WTC11 (cell line): ENCODE data around the gene SCFD1. TPM values are rescaled to one million over a fixed set of nuclear protein-coding genes. Genes with fewer than 3 reads are reported as not detected.

Source experiments
- ATAC-seq: fragments of 200-7000 bp; cut with Tn5 transposase; 2 replicates; pipeline ENCODE4 v1.10.0; 2021; ENCODE audit warnings: mild to moderate bottlenecking, moderate library complexity
- CTCF ChIA-PET: fragments of 300-600 bp; sonication (Branson Sonifier 250); formaldehyde crosslinking; loops from one replicate; lab custom pipeline; 2021; ENCODE audit warnings: antibody characterized with exemption; lab: Charles Lee
- POLR2A ChIA-PET: fragments of 350-600 bp; sonication (Branson Sonifier 250); formaldehyde crosslinking; loops from one replicate; lab custom pipeline; 2021; ENCODE audit warnings: antibody characterized with exemption; lab: Charles Lee
- DNase-seq: peaks from one replicate; pipeline ENCODE4 v3.0.0; 2021; ENCODE audit warnings: low spot score
- H3K27ac Mint-ChIP-seq: 2 replicates; pipeline ENCODE4 v1.8.0; 2021; ENCODE audit warnings: mixed read lengths
- H3K27me3 Mint-ChIP-seq: 2 replicates; pipeline ENCODE4 v1.8.0; 2021; ENCODE audit warnings: low read depth, mild to moderate bottlenecking, moderate library complexity, mixed read lengths
- H3K36me3 Mint-ChIP-seq: 2 replicates; pipeline ENCODE4 v1.8.0; 2021; ENCODE audit warnings: mixed read lengths
- H3K4me1 Mint-ChIP-seq: 2 replicates; pipeline ENCODE4 v1.8.0; 2022; ENCODE audit warnings: mixed read lengths
- H3K4me3 Mint-ChIP-seq: 2 replicates; pipeline ENCODE4 v1.8.0; 2021; ENCODE audit warnings: mild to moderate bottlenecking, moderate library complexity, mixed read lengths
- H3K9me3 Mint-ChIP-seq: 2 replicates; pipeline ENCODE4 v1.8.0; 2021; ENCODE audit warnings: mixed read lengths
- ATF1 ChIP-seq: sonication (generic); formaldehyde crosslinking; IDR thresholded peaks from 2 replicates; pipeline ENCODE4 v1.8.1; 2023; ENCODE audit warnings: mild to moderate bottlenecking, moderate library complexity, missing genetic modification reagents
- CREB1 ChIP-seq: sonication (generic); formaldehyde crosslinking; IDR thresholded peaks from 2 replicates; pipeline ENCODE4 v1.8.0; 2023; ENCODE audit warnings: mild to moderate bottlenecking, missing genetic modification reagents
- E2F1 ChIP-seq: sonication (generic); formaldehyde crosslinking; IDR thresholded peaks from 2 replicates; pipeline ENCODE4 v1.8.0; 2022; ENCODE audit warnings: mild to moderate bottlenecking, missing genetic modification reagents
- E2F4 ChIP-seq: sonication (generic); formaldehyde crosslinking; IDR thresholded peaks from 2 replicates; pipeline ENCODE4 v1.8.1; 2022; ENCODE audit warnings: low read depth, mild to moderate bottlenecking, moderate library complexity, missing genetic modification reagents, borderline replicate concordance
- HMGA2 ChIP-seq: fragments of 250-450 bp; sonication (Bioruptor Pico); IDR thresholded peaks from 2 replicates; pipeline ENCODE4 v1.4.0; 2021; ENCODE audit warnings: mild to moderate bottlenecking, moderate library complexity
- IRF1 ChIP-seq: sonication (generic); formaldehyde crosslinking; IDR thresholded peaks from 2 replicates; pipeline ENCODE4 v1.8.0; 2023; ENCODE audit warnings: missing genetic modification reagents
- NR1H2 ChIP-seq: sonication (generic); formaldehyde crosslinking; IDR thresholded peaks from 2 replicates; pipeline ENCODE4 v1.9.0; 2021; ENCODE audit warnings: mild to moderate bottlenecking, moderate library complexity, missing genetic modification reagents
- NR2C2 ChIP-seq: sonication (generic); formaldehyde crosslinking; IDR thresholded peaks from 2 replicates; pipeline ENCODE4 v1.8.0; 2022; ENCODE audit warnings: mild to moderate bottlenecking, missing genetic modification reagents
- SP1 ChIP-seq: sonication (generic); formaldehyde crosslinking; conservative IDR thresholded peaks from 2 replicates; pipeline ENCODE4 v1.8.1; 2022; ENCODE audit warnings: missing genetic modification reagents
- STAT6 ChIP-seq: sonication (generic); formaldehyde crosslinking; conservative IDR thresholded peaks from 2 replicates; pipeline ENCODE4 v1.8.1; 2023; ENCODE audit warnings: mild to moderate bottlenecking, low read depth, missing genetic modification reagents, moderate library complexity
- TEAD1 ChIP-seq: sonication (generic); formaldehyde crosslinking; IDR thresholded peaks from 2 replicates; pipeline ENCODE4 v1.8.0; 2022; ENCODE audit warnings: mild to moderate bottlenecking, missing genetic modification reagents
- TEAD4 ChIP-seq: sonication (generic); formaldehyde crosslinking; IDR thresholded peaks from 2 replicates; pipeline ENCODE4 v1.8.0; 2022; ENCODE audit warnings: mild to moderate bottlenecking, missing genetic modification reagents
- USF2 ChIP-seq: sonication (generic); formaldehyde crosslinking; IDR thresholded peaks from 2 replicates; pipeline ENCODE4 v1.8.1; 2023; ENCODE audit warnings: mild to moderate bottlenecking, missing genetic modification reagents, moderate library complexity
- ZNF232 ChIP-seq: sonication (generic); formaldehyde crosslinking; IDR thresholded peaks from 2 replicates; pipeline ENCODE4 v1.8.0; 2022; ENCODE audit warnings: mild to moderate bottlenecking, missing genetic modification reagents
- ZNF396 ChIP-seq: fragments of 250-450 bp; sonication (Bioruptor Pico); IDR thresholded peaks from 2 replicates; pipeline ENCODE4 v1.8.0; 2021; ENCODE audit warnings: mild to moderate bottlenecking, moderate library complexity, borderline replicate concordance
- ZNF425 ChIP-seq: fragments of 250-450 bp; sonication (Bioruptor Pico); conservative IDR thresholded peaks from 2 replicates; pipeline ENCODE4 v1.9.0; 2021; ENCODE audit warnings: mild to moderate bottlenecking
- ZSCAN18 ChIP-seq: fragments of 250-450 bp; sonication (Bioruptor Pico); IDR thresholded peaks from 2 replicates; pipeline ENCODE4 v2.1.2; 2022; ENCODE audit warnings: mild to moderate bottlenecking, moderate library complexity
- total RNA-seq: library from RNA; stranded (reverse); gene quantifications from 3 replicates; pipeline ENCODE4 v1.2.3, GENCODE V29; 2021
- TF ChIP-seq, protein P1 (sequence below): sonication (generic); formaldehyde crosslinking; IDR thresholded peaks from 2 replicates; pipeline ENCODE4 v1.8.1; 2022; ENCODE audit warnings: low read depth, missing genetic modification reagents, borderline replicate concordance

The SCFD1 gene
- total RNA-seq, 1 experiment from 2014 or later = 77.5 TPM

DNA sequence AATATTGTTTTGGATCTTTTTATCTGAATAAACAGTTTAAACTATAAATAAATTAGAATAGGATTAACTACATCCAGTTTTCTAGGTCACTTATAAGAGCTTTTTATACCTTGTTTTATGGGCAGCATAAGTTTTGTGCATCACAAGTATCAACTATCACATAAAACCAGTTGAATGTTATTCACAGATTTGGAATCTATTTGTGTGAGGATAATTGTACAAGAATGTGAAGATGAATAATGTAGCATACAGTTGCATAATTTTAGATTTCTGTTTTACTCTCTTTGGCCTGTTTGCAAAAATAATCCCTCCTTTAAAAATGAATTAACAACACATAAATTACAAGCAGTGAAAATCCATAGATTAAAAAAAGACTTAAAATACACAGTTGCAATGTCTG is 88.8 kb downstream of the SCFD1 start (continued):
- no peak for TF ChIP-seq STAT6 (CRISPR knock-in tag)
- TF ChIP-seq USF2 (CRISPR knock-in tag) = no peak
- TF ChIP-seq CREB1 = no peak
- TF ChIP-seq ATF1 (CRISPR knock-in tag) = no peak
- TF ChIP-seq E2F1 (CRISPR knock-in tag) = no peak

GRCh38 chr14:30719137-30719536 is 97.0 kb downstream of the SCFD1 start:
- no peak for DNase-seq
- Mint-ChIP-seq H3K36me3 (peaks cover 10% of the 10 kb centered on the region), H3K27me3 (no peaks in the 10 kb centered on the region), H3K4me3 (no peak overlapping the region), H3K4me1 (no peaks in the 10 kb centered on the region), H3K9me3 (no peaks in the 10 kb centered on the region), H3K27ac (no peak overlapping the region)
- ChIA-PET CTCF (no interaction called here), POLR2A (no interaction called here)
- no peak for ATAC-seq
- TF ChIP-seq ZNF396 (CRISPR knock-in tag) = no peak
- TF ChIP-seq HMGA2 = no peak
- no peak for TF ChIP-seq ZSCAN18 (CRISPR knock-in tag)
- no peak for TF ChIP-seq TEAD4 (CRISPR knock-in tag)
- no peak for TF ChIP-seq IRF1 (CRISPR knock-in tag)
- TF ChIP-seq NR2C2 (CRISPR knock-in tag) = no peak
- no peak for TF ChIP-seq SP1 (CRISPR knock-in tag)
- TF ChIP-seq E2F1 (CRISPR knock-in tag) = no peak
- TF ChIP-seq TEAD1 (CRISPR knock-in tag) = no peak
- no peak for TF ChIP-seq ZNF425 (CRISPR knock-in tag)
- no peak for TF ChIP-seq E2F4 (CRISPR knock-in tag)
- TF ChIP-seq, protein P1, sequence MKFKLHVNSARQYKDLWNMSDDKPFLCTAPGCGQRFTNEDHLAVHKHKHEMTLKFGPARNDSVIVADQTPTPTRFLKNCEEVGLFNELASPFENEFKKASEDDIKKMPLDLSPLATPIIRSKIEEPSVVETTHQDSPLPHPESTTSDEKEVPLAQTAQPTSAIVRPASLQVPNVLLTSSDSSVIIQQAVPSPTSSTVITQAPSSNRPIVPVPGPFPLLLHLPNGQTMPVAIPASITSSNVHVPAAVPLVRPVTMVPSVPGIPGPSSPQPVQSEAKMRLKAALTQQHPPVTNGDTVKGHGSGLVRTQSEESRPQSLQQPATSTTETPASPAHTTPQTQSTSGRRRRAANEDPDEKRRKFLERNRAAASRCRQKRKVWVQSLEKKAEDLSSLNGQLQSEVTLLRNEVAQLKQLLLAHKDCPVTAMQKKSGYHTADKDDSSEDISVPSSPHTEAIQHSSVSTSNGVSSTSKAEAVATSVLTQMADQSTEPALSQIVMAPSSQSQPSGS (CRISPR knock-in tag) = no peak
- no peak for TF ChIP-seq ZNF232
- no peak for TF ChIP-seq NR1H2
